PFSK-1 (cell line): ENCODE results near the gene ROBO1.

Experiments
- POLR2AphosphoS5 ChIP-seq: IDR thresholded peaks from 2 replicates; pipeline ENCODE4 v1.6.1; 2012; ENCODE audit warnings: low read depth, mild to moderate bottlenecking, control low read depth, low read length, moderate library complexity
- REST ChIP-seq, 2 experiments: IDR thresholded peaks; 2 replicates each; pipeline versions ENCODE4 v1.6.1 to v1.8.0; 2011 to 2012; ENCODE audit warnings: low read depth in 2 of 2, low read length in 2 of 2, control low read depth in 1 of 2, inconsistent platforms in 1 of 2, mild to moderate bottlenecking in 1 of 2, moderate library complexity in 1 of 2; ENCODE audit not compliant: insufficient read depth in 1 of 2
- SIN3A ChIP-seq: IDR thresholded peaks from 2 replicates; pipeline ENCODE4 v1.6.1; 2012; ENCODE audit warnings: mild to moderate bottlenecking, low read length, moderate library complexity, borderline replicate concordance; ENCODE audit not compliant: insufficient read depth
- TAF1 ChIP-seq: IDR thresholded peaks from 2 replicates; pipeline ENCODE4 v1.6.1; 2012; ENCODE audit warnings: low read length, control low read depth, borderline replicate concordance; ENCODE audit not compliant: insufficient read depth

- TF ChIP-seq REST (IDR thresholded peaks at IDR 0.05; ENCODE audit: insufficient read depth in 1 of 2, low read depth in 2 of 2, low read length in 2 of 2) (no peak), POLR2AphosphoS5 (no peak), TAF1 (no peak), SIN3A (no peak)
These were observed 502.9 kb downstream of the ROBO1 start for GRCh38 chr3:79264892-79265291.
